ENCODE measurements around the gene MARCHF10. TPM values are rescaled to one million over a fixed set of nuclear protein-coding genes. Genes with fewer than 3 reads are reported as not detected.

Gene MARCHF10
- total RNA-seq, 1 experiment from 2014 or later = not detected

DNA sequence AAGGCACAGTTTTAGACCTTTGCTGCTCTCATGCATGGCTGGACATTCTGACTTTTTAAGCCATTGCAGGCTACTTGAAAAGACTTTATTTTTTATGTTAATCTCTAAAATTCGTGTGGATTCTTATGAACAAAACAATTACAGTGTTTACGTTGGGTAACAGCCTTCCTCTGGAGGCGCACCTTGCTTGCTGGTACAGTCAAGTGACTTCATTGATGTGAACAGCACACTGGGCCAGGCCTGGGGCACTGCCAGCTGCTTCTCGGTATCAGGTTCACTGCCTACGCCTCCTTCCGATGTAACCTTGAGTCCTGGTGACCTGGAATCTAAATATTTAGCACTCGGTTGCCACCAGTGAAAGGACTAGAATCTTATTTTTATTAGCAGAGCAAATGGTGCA is 27.8 kb downstream of the MARCHF10 start:
- no peaks in the 10 kb centered on the region for H3K27me3 ChIP-seq (replicated peaks; ENCODE audit: insufficient read depth, low read depth, low read length, poor library complexity)
- H3K36me3 ChIP-seq (ENCODE audit: insufficient read depth, low read length, poor library complexity, severe bottlenecking) = no peaks in the 10 kb centered on the region
- H3K4me1 ChIP-seq (ENCODE audit: insufficient read depth, low read length, poor library complexity, severe bottlenecking) = no peaks in the 10 kb centered on the region
- intact Hi-C loops (cut with micrococcal nuclease; ENCODE audit: unreplicated experiment) = no loop called here
- H3K9me3 ChIP-seq (ENCODE audit: low read depth, low read length, poor library complexity, severe bottlenecking) = no peaks in the 10 kb centered on the region
- CTCF ChIA-PET = no interaction called here
- H3K27ac ChIP-seq (ENCODE audit: low read depth, low read length, poor library complexity, severe bottlenecking) = no peak overlapping the region
- POLR2A ChIA-PET (ENCODE audit: low non-redundant PET) = no interaction called here
- BruUV-seq (replicated peaks) = no TSS peak
- no peak overlapping the region for H3K4me3 ChIP-seq (ENCODE audit: low read depth, low read length, poor library complexity, severe bottlenecking)
- TF ChIP-seq, protein P1, sequence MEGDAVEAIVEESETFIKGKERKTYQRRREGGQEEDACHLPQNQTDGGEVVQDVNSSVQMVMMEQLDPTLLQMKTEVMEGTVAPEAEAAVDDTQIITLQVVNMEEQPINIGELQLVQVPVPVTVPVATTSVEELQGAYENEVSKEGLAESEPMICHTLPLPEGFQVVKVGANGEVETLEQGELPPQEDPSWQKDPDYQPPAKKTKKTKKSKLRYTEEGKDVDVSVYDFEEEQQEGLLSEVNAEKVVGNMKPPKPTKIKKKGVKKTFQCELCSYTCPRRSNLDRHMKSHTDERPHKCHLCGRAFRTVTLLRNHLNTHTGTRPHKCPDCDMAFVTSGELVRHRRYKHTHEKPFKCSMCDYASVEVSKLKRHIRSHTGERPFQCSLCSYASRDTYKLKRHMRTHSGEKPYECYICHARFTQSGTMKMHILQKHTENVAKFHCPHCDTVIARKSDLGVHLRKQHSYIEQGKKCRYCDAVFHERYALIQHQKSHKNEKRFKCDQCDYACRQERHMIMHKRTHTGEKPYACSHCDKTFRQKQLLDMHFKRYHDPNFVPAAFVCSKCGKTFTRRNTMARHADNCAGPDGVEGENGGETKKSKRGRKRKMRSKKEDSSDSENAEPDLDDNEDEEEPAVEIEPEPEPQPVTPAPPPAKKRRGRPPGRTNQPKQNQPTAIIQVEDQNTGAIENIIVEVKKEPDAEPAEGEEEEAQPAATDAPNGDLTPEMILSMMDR (conservative IDR thresholded peaks at IDR 0.05; ENCODE audit: low read depth, low read length) = no peak
- no peak for TF ChIP-seq EZH2 (IDR thresholded peaks at IDR 0.05; ENCODE audit: borderline replicate concordance, low read depth, low read length, poor library complexity, severe bottlenecking)
- no peak for DNase-seq (ENCODE audit: low spot score)

- DNase-seq (ENCODE audit: low spot score) = no peak
- POLR2A ChIA-PET (ENCODE audit: low non-redundant PET) = no interaction called here
- Histone ChIP-seq H3K4me3 (ENCODE audit: low read depth, low read length, poor library complexity, severe bottlenecking) (no peak overlapping the region), H3K27me3 (replicated peaks; ENCODE audit: insufficient read depth, low read depth, low read length, poor library complexity) (no peaks in the 10 kb centered on the region), H3K36me3 (ENCODE audit: insufficient read depth, low read length, poor library complexity, severe bottlenecking) (no peaks in the 10 kb centered on the region), H3K27ac (ENCODE audit: low read depth, low read length, poor library complexity, severe bottlenecking) (no peak overlapping the region), H3K4me1 (ENCODE audit: insufficient read depth, low read length, poor library complexity, severe bottlenecking) (no peaks in the 10 kb centered on the region), H3K9me3 (ENCODE audit: low read depth, low read length, poor library complexity, severe bottlenecking) (no peaks in the 10 kb centered on the region)
- no TSS peak for BruUV-seq (replicated peaks)
- intact Hi-C loops (cut with micrococcal nuclease; ENCODE audit: unreplicated experiment) = no loop called here
- no peak for TF ChIP-seq EZH2 (IDR thresholded peaks at IDR 0.05; ENCODE audit: borderline replicate concordance, low read depth, low read length, poor library complexity, severe bottlenecking)
- TF ChIP-seq, protein P1 (conservative IDR thresholded peaks at IDR 0.05; ENCODE audit: low read depth, low read length) = no peak
- CTCF ChIA-PET = no interaction called here
These were observed 29.0 kb downstream of the MARCHF10 start for GRCh38 chr17:62778990-62779681.

DNA sequence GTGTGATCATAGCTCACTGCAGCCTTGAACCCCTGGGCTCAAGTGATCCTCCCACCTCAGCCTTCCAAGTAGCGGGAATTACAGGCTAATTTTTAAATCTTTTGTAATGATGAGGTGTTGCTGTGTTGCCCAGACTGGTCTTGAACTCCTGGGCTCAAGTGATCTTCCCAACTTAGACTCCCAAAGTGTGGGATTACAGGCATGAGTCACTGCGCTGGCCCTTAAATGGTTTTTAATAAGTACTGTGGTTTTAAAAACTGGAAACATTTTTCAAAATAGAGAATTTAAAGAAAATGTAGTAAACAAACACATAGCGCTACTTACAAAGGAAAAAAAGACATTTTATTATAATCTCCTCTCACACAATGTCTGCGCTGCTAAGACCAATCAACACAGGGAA is 32.2 kb downstream of the MARCHF10 start:
- H3K4me1 ChIP-seq (ENCODE audit: insufficient read depth, low read length, poor library complexity, severe bottlenecking) = no peaks in the 10 kb centered on the region
- no peaks in the 10 kb centered on the region for H3K36me3 ChIP-seq (ENCODE audit: insufficient read depth, low read length, poor library complexity, severe bottlenecking)
- intact Hi-C loops (cut with micrococcal nuclease; ENCODE audit: unreplicated experiment) = no loop called here
- no peak for TF ChIP-seq EZH2 (IDR thresholded peaks at IDR 0.05; ENCODE audit: borderline replicate concordance, low read depth, low read length, poor library complexity, severe bottlenecking)
- TF ChIP-seq, protein P1 (conservative IDR thresholded peaks at IDR 0.05; ENCODE audit: low read depth, low read length) = no peak
- BruUV-seq (replicated peaks) = no TSS peak
- H3K4me3 ChIP-seq (ENCODE audit: low read depth, low read length, poor library complexity, severe bottlenecking) = no peak overlapping the region
- ChIA-PET CTCF (no interaction called here), POLR2A (ENCODE audit: low non-redundant PET) (no interaction called here)
- H3K27me3 ChIP-seq (replicated peaks; ENCODE audit: insufficient read depth, low read depth, low read length, poor library complexity) = no peaks in the 10 kb centered on the region
- no peak for DNase-seq (ENCODE audit: low spot score)
- H3K9me3 ChIP-seq (ENCODE audit: low read depth, low read length, poor library complexity, severe bottlenecking) = no peaks in the 10 kb centered on the region
- H3K27ac ChIP-seq (ENCODE audit: low read depth, low read length, poor library complexity, severe bottlenecking) = no peak overlapping the region
